NCI-H748 (cell line): ENCODE data around the gene FMN2.

Source experiments
- DNase-seq: peaks from one replicate; lab custom pipeline; 2025; ENCODE audit not compliant: unreplicated experiment; lab: John Stamatoyannopoulos, UW

The FMN2 gene

GRCh38 chr1:240517891-240518290 is 426.2 kb downstream of the FMN2 start:
- DNase-seq: no peak

GRCh38 chr1:240522122-240522822 is 430.6 kb downstream of the FMN2 start:
- DNase-seq: peak; percentile 72

- no peak for DNase-seq
These were observed 432.8 kb downstream of the FMN2 start for GRCh38 chr1:240524356-240525069.
